ENCODE measurements around the gene SMIM45.

Gene SMIM45

GRCh38 chr22:41929418-41929810, 22.5 kb upstream of the SMIM45 start:
- no peak overlapping the region for H3K4me3 ChIP-seq (ENCODE audit: low read depth, low read length)
- TF ChIP-seq, protein P1, sequence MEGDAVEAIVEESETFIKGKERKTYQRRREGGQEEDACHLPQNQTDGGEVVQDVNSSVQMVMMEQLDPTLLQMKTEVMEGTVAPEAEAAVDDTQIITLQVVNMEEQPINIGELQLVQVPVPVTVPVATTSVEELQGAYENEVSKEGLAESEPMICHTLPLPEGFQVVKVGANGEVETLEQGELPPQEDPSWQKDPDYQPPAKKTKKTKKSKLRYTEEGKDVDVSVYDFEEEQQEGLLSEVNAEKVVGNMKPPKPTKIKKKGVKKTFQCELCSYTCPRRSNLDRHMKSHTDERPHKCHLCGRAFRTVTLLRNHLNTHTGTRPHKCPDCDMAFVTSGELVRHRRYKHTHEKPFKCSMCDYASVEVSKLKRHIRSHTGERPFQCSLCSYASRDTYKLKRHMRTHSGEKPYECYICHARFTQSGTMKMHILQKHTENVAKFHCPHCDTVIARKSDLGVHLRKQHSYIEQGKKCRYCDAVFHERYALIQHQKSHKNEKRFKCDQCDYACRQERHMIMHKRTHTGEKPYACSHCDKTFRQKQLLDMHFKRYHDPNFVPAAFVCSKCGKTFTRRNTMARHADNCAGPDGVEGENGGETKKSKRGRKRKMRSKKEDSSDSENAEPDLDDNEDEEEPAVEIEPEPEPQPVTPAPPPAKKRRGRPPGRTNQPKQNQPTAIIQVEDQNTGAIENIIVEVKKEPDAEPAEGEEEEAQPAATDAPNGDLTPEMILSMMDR (IDR thresholded peaks at IDR 0.05; ENCODE audit: insufficient read depth, low read depth, low read length, missing control alignments) = no peak
- no peak for DNase-seq (ENCODE audit: low read depth)

DNA sequence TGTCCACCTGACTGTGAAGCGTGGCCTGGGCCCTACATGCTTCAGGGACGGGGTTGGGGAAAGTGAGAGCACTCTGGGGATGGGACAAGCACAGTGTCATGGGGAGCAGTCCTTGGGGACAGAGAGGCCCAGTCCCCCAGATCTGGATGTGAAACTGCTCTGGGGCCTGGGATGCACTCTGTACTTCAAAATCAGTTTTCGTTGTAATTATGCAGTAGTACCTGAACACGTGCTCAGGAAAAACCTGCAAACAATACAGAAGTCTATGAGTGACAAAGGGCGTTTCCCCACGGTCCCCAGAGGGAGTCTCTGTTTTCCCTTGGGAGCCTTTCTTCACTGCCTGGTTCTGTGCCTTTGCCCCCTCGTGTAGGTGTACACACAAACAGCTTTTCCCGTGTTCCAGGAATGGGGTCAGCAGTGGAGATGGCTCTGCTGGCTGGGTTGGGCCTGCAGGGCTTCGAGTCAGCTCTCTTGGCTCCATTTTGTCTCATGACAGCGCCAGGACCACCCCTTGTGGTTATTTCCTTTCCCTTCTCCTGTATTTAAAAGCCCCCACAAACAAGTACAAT, 20.2 kb upstream of the SMIM45 start:
- DNase-seq (ENCODE audit: low read depth) = peak; percentile 76
- TF ChIP-seq, protein P1 (IDR thresholded peaks at IDR 0.05; ENCODE audit: insufficient read depth, low read depth, low read length, missing control alignments) = no peak
- H3K4me3 ChIP-seq (ENCODE audit: low read depth, low read length) = no peak overlapping the region

- H3K4me3 ChIP-seq (ENCODE audit: low read depth, low read length) = no peak overlapping the region
These were observed 19.6 kb upstream of the SMIM45 start for GRCh38 chr22:41932353-41932752.

GRCh38 chr22:41933411-41934177, 18.4 kb upstream of the SMIM45 start:
- no peak for DNase-seq (ENCODE audit: low read depth)
- TF ChIP-seq, protein P1 (IDR thresholded peaks at IDR 0.05; ENCODE audit: insufficient read depth, low read depth, low read length, missing control alignments) = no peak
- no peak overlapping the region for H3K4me3 ChIP-seq (ENCODE audit: low read depth, low read length)

More at GRCh38 chr22:41932353-41932752, 19.6 kb upstream of the SMIM45 start:
- TF ChIP-seq, protein P1 (IDR thresholded peaks at IDR 0.05; ENCODE audit: insufficient read depth, low read depth, low read length, missing control alignments) = no peak
- no peak for DNase-seq (ENCODE audit: low read depth)

DNA sequence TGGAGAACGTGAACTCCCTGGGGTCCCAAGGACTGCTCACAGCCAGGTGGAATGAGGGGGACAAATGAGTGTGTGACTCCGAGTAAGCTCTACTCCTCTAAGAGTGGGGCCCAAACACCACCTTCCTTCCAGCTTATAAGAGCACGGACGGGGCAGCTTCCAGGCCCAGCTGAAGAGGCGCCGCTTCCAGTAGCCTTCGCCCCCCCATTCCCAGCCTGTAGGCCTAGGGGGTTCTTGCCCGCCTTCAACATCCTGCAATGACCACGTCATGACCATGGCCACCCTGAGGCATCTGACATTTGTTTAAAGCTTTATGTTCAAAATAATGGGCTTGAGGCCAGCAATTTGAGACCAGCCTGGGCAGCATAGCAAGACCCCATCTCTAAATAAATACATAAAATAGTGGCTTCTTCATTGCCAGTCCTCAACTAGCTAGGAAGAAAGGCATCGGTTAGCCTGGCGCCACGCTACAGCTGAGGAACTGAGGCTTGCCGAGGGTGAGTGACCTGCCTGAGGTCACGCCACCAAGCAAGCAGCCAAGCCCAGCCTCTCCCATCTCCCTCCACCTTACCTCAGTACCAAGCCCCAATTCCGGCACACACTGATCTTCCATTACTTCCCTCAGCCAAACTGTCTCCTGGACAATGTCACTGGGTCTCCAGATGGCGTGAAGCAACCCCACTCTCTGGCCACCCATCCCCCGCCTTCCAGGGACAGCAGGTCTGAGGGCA, 17.5 kb upstream of the SMIM45 start:
- H3K4me3 ChIP-seq (ENCODE audit: low read depth, low read length) = no peak overlapping the region
- no peak for DNase-seq (ENCODE audit: low read depth)
- TF ChIP-seq, protein P1 (IDR thresholded peaks at IDR 0.05; ENCODE audit: insufficient read depth, low read depth, low read length, missing control alignments) = no peak

DNA sequence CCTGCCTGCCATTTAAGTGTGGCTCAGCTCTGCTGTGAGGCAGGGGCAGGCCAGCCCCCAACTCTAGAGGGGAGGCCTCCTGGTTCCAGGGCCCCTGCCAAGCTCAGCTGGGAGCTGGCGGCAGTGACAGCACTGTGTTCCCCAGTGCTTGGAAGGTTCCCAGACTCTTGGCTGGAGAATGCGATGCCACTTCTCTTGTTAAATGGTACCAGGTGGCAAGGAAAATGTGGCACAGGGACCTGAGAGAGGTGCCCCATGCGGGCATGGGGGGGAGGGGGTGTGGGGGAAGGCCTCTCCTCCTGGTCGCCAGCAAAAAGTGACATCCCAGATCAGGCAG, 17.0 kb upstream of the SMIM45 start:
- TF ChIP-seq, protein P1 (IDR thresholded peaks at IDR 0.05; ENCODE audit: insufficient read depth, low read depth, low read length, missing control alignments) = no peak
- H3K4me3 ChIP-seq (ENCODE audit: low read depth, low read length) = no peak overlapping the region
- DNase-seq (ENCODE audit: low read depth) = no peak
